Uterus (tissue), 4 donors: ENCODE results near the gene PNCK. TPM values are rescaled to one million over a fixed set of nuclear protein-coding genes. Genes with fewer than 3 reads are reported as not detected.

Experiments used
- DNase-seq, 2 donors: peaks; one replicate each; pipeline ENCODE4 v3.0.0-alpha.2; 2019 to 2020
- H3K27ac ChIP-seq, 2 donors: fragments of 200-600 bp; sonication (generic); 1 replicate in 1 of 2; 2 replicates in 1 of 2; pipeline ENCODE4 v1.5.1; 2016 to 2018
- H3K27me3 ChIP-seq, 2 donors: fragments of 200-600 bp; sonication (generic); one replicate each; pipeline ENCODE4 v1.5.1; 2018 to 2019; ENCODE audit warnings: control low read depth in 1 of 2
- H3K36me3 ChIP-seq, 2 donors: fragments of 200-600 bp; sonication (generic); one replicate each; pipeline ENCODE4 v1.5.1; 2019; ENCODE audit warnings: control low read depth in 1 of 2
- H3K4me1 ChIP-seq, 2 donors: fragments of 200-600 bp; sonication (generic); one replicate each; pipeline ENCODE4 v1.5.1; 2018 to 2019; ENCODE audit warnings: control low read depth in 1 of 2
- H3K4me3 ChIP-seq, 2 donors: fragments of 200-600 bp; sonication (generic); 1 replicate in 1 of 2; 2 replicates in 1 of 2; pipeline ENCODE4 v1.5.1; 2018 to 2019; ENCODE audit warnings: mild to moderate bottlenecking in 1 of 2
- H3K9me3 ChIP-seq, 2 donors: fragments of 200-600 bp; sonication (generic); one replicate each; pipeline ENCODE4 v1.5.1; 2019; ENCODE audit warnings: control low read depth in 1 of 2
- CTCF ChIP-seq, 4 experiments: fragments of 200-600 bp in 2 of 4; fragments of 450-650 bp in 2 of 4; sonication (generic) in 2 of 4; IDR thresholded peaks; one replicate each; pipeline ENCODE4 v1.5.1; 2016 to 2019; ENCODE audit warnings: antibody characterized with exemption in 4 of 4, mild to moderate bottlenecking in 2 of 4, moderate library complexity in 1 of 4
- POLR2A ChIP-seq, 2 donors: fragments of 450-650 bp; IDR thresholded peaks; one replicate each; pipeline ENCODE4 v1.6.1; 2016; ENCODE audit warnings: antibody characterized with exemption in 2 of 2, mild to moderate bottlenecking in 1 of 2, moderate library complexity in 1 of 2
- intact Hi-C: fragments of 100-400 bp; cut with DNase I; formaldehyde crosslinking; loops from one replicate; pipeline ENCODE4 v1.15.1; 2023; ENCODE audit warnings: low total_unique reads
- total RNA-seq, 4 donors: library from RNA; depleted of rRNA in 3 of 4; stranded (reverse); fragments of >200 nt in 3 of 4; gene quantifications; one replicate each; pipeline versions ENCODE4 v1.1.0 to v1.2.4, GENCODE V29; 2014 to 2023
- donor health status: DM: yes; HTN: yes; CAD: no.

The PNCK gene
- total RNA-seq, 4 donors from 2014 or later = 1.8 to 8.5 (median 5.9) TPM; not detected in 1

GRCh38 chrX:153626863-153627674, 46.5 kb downstream of the PNCK start:
- no peak for DNase-seq
- intact Hi-C loops = no loop called here
- H3K27me3 ChIP-seq = no peaks in the 10 kb centered on the region
- no peaks in the 10 kb centered on the region for H3K4me1 ChIP-seq
- H3K36me3 ChIP-seq = no peaks in the 10 kb centered on the region
- no peaks in the 10 kb centered on the region for H3K9me3 ChIP-seq
- no peak overlapping the region for H3K27ac ChIP-seq
- TF ChIP-seq POLR2A (IDR thresholded peaks at IDR 0.05) = no peak
- TF ChIP-seq CTCF (IDR thresholded peaks at IDR 0.05) = no peak
- no peak overlapping the region for H3K4me3 ChIP-seq

GRCh38 chrX:153626025-153626633, 47.5 kb downstream of the PNCK start:
- DNase-seq = peak in 1 of 2 donors; percentile 3

GRCh38 chrX:153625271-153626024, 48.2 kb downstream of the PNCK start:
- intact Hi-C loops = no loop called here
- Histone ChIP-seq H3K9me3 (no peaks in the 10 kb centered on the region), H3K36me3 (no peaks in the 10 kb centered on the region), H3K4me3 (no peak overlapping the region), H3K27ac (no peak overlapping the region), H3K4me1 (no peaks in the 10 kb centered on the region), H3K27me3 (no peaks in the 10 kb centered on the region)
- DNase-seq = peak in 1 of 2 donors; percentile 5
- TF ChIP-seq POLR2A (IDR thresholded peaks at IDR 0.05) = no peak
- no peak for TF ChIP-seq CTCF (IDR thresholded peaks at IDR 0.05)

More at GRCh38 chrX:153626025-153626633, 47.5 kb downstream of the PNCK start:
- no peak overlapping the region for H3K27ac ChIP-seq
- H3K9me3 ChIP-seq = no peaks in the 10 kb centered on the region
- TF ChIP-seq POLR2A (IDR thresholded peaks at IDR 0.05) (no peak), CTCF (IDR thresholded peaks at IDR 0.05) (no peak)
- no peaks in the 10 kb centered on the region for H3K4me1 ChIP-seq
- intact Hi-C loops = no loop called here
- no peaks in the 10 kb centered on the region for H3K36me3 ChIP-seq
- no peaks in the 10 kb centered on the region for H3K27me3 ChIP-seq
- no peak overlapping the region for H3K4me3 ChIP-seq

- intact Hi-C loops = no loop called here
- peak in 1 of 2 donors; percentile 7 for DNase-seq
These were observed 49.2 kb downstream of the PNCK start for GRCh38 chrX:153624196-153625091.

More at GRCh38 chrX:153624196-153625091, 49.2 kb downstream of the PNCK start:
- TF ChIP-seq CTCF (IDR thresholded peaks at IDR 0.05) (no peak), POLR2A (IDR thresholded peaks at IDR 0.05) (no peak)
- Histone ChIP-seq H3K27ac (no peak overlapping the region), H3K36me3 (no peaks in the 10 kb centered on the region), H3K27me3 (no peaks in the 10 kb centered on the region), H3K9me3 (no peaks in the 10 kb centered on the region), H3K4me1 (no peaks in the 10 kb centered on the region), H3K4me3 (no peak overlapping the region)
